Epithelial cell of proximal tubule (primary cell): ENCODE results near the gene SLC25A33. TPM values are rescaled to one million over a fixed set of nuclear protein-coding genes. Genes with fewer than 3 reads are reported as not detected.

Experiments
- DNase-seq: peaks from one replicate; pipeline ENCODE4 v3.0.0-alpha.2; 2011; ENCODE audit warnings: low read depth
- H3K4me3 ChIP-seq: 2 replicates; pipeline ENCODE4 v1.5.1; 2011; ENCODE audit warnings: low read depth, mild to moderate bottlenecking, low read length
- total RNA-seq: library from RNA; depleted of rRNA; stranded (reverse); fragments of >200 nt; gene quantifications from 2 replicates; pipeline ENCODE4 v1.2.3, GENCODE V29; 2015
- TF ChIP-seq, protein P1 (sequence below): conservative IDR thresholded peaks from 2 replicates; pipeline ENCODE4 v1.5.1; 2012; ENCODE audit warnings: low read depth, mild to moderate bottlenecking, low read length

The SLC25A33 gene
- total RNA-seq, 1 donor from 2014 or later = 6.2 TPM

DNA sequence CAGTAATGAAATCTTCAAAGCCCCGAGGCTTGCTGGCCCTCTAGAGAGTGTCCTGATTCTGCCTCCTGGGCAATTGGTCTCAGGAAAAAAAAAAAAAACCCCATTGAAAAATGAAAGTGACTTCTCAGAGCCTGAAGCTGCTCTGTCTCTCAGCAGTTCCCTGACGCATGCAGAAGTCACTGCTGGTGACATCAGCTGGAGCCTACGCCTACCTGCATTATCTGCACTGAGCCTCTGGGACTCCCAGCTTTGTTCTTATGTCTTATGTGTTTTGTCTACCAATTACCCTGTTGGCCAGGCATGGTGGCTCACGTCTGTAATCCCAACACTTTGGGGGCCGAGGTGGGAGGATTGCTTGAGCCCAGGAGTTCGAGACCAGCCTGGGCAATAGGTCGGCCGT lies 10.1 kb upstream of the SLC25A33 start:
- TF ChIP-seq, protein P1, sequence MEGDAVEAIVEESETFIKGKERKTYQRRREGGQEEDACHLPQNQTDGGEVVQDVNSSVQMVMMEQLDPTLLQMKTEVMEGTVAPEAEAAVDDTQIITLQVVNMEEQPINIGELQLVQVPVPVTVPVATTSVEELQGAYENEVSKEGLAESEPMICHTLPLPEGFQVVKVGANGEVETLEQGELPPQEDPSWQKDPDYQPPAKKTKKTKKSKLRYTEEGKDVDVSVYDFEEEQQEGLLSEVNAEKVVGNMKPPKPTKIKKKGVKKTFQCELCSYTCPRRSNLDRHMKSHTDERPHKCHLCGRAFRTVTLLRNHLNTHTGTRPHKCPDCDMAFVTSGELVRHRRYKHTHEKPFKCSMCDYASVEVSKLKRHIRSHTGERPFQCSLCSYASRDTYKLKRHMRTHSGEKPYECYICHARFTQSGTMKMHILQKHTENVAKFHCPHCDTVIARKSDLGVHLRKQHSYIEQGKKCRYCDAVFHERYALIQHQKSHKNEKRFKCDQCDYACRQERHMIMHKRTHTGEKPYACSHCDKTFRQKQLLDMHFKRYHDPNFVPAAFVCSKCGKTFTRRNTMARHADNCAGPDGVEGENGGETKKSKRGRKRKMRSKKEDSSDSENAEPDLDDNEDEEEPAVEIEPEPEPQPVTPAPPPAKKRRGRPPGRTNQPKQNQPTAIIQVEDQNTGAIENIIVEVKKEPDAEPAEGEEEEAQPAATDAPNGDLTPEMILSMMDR = no peak
- DNase-seq = no peak
- no peak overlapping the region for H3K4me3 ChIP-seq

DNA sequence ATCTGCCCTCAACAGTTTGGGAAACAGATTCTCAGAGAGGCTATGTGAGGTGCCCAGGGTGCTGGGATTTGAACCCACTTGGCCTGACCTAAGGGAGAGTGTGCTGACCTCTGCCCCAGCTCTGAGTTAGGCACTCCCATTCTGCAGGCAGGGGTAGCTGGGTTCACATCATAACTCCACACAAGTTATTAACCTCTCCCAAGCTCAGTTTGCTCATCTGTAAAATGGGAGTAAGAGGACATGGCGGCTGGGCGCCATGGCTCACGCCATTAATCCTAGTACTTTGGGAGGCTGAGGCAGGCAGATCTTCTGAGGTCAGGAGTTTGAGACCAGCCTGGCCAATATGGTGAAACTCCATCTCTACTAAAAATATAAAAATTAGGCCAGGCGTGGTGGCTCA lies 8.9 kb upstream of the SLC25A33 start:
- TF ChIP-seq, protein P1 = no peak
- no peak for DNase-seq
- no peak overlapping the region for H3K4me3 ChIP-seq

DNA sequence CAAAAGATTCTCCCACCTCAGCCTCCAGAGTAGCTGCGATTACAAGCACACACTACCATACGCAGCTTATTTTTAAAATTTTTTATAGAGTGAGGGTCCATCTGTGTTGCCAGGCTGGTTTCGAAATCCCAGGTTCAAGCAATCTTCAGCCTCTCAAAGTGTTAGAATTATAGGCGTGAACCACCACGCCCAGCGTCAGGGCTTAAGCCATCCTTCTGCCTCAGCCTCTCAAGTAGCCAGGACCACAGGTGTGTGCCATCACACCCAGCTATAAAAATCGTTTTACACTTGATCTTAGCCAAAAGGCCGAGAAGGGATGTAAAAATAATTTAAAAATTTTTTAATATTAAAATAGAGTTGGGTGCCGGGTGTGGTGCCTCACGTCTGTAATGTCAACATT lies 4.3 kb upstream of the SLC25A33 start:
- TF ChIP-seq, protein P1 = no peak
- DNase-seq = no peak
- no peak overlapping the region for H3K4me3 ChIP-seq

DNA sequence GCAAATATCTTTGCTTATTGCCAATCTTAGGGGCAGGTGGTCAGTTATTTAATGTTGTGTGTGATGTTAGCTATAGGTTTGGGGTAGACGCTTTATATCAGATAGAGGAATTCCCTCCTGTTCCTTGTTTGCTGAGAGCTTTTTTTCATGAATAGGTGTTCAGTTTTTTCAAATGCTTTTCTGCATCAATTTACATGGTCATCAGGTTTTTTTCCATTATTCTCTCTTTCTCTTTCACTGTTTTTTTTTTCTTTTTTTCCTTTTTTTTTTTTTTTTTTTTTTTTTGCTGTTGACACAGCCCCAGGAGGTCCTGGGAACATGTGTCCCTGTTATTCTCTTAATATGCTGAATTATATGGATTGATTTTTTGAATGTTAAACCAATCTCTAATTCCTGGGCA lies 3.0 kb upstream of the SLC25A33 start:
- TF ChIP-seq, protein P1 = no peak
- no peak for DNase-seq
- no peak overlapping the region for H3K4me3 ChIP-seq

DNA sequence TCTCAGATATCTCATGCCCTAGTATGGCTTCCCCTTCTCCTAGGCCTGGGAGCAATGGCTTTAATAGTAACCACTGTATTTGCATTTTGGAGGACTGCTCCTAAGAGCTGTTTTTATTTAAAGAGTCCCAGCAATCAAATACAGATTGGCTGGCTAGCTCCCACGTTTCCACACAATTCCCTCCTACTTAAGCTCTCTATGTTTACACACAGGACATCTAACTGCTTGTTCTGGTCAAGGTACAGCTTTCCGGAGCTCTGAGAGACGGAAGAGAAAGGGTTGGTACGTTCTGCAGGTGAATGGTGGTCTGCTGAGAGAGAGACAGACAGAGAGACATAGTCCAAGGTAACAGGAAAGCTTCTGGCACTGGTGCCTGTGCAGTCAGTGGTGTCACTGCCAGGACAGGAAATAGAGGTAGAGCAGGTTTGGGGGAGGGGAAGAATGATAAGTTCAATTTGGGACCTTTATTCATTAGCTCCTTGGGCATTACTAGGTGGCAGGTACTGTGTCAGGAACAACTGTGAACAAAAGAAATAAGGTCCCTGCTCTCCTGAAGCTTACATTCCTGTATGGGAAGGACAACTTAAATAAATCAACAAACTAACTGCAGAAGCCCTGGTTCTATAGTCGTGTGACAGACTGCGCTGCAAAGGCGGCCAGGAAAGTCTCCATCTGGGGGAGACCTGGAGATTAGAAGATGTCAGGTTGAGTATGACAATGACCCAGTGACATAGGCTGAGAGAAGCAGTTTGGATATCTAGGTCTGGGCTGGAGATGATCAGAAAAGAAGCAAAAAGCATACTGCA lies 1.2 kb upstream of the SLC25A33 start:
- TF ChIP-seq, protein P1 = no peak
- no peak for DNase-seq
- H3K4me3 ChIP-seq = no peak overlapping the region

DNA sequence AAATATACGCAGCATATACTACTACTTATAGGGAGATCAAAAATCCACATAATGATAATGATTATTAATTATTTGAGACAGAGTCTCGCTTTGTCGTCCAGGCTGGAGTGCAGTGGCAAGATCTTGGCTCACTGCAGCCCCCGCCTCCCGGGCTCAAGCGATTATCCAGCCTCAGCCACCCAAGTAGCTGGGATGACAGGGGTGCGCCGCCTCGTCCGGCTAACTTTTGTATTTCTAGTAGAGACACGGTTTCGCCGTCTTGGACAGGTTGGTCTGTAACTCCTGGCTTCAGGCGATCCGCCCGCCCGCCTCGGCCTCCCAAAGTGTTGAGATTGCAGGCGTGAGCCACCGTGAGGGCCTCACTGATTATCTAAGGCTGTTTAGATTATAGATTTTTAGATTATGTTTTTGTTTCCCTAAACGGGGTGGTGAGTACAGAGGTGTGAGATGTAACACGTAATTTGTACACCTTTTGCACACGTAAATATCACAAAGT lies 548 bp upstream of the SLC25A33 start:
- TF ChIP-seq, protein P1 = no peak
- no peak for DNase-seq
- H3K4me3 ChIP-seq = no peak overlapping the region
